GM18867 (cell line): ENCODE measurements around the gene HDAC9.

Source experiments
- ATAC-seq: cut with Tn5 transposase; IDR thresholded peaks from one replicate; pipeline ENCODE4 v1.9.1; 2021; ENCODE audit warnings: mild to moderate bottlenecking, moderate library complexity; ENCODE audit not compliant: unreplicated experiment

The HDAC9 gene

DNA sequence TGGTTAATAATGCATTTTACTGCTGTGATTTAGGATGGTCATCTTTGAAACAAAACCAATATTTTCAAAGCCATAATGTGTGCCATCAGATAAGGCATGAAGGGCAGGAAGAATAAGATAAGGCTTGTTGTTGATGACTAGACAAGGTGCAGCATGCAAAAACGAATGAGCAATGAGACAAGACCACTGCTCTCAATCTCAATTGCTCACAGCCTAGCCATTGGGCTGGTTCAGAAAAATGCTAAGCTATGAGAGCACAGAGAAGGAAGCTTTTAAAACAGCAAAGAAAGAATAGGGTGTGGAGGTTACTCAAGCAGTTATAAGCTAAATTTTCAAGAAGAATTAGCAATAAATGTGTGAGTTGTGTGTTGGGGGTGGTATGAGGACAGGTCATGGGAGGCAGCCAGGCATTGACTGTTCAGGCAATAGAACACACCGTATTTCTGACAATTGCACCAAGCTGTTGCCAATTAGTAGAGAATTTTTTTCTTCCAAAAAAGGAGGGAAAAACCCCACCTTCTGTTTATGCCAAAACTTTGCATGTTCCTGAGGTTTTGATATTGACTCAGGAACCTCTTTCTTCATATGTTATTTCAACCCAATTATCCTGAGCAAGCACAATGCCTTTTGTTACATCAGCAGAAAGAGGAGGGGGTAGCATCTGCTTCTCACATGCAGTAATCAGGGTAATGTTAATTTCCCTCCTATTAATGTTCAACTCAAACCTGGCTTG is 276.5 kb downstream of the HDAC9 start:
- no peak for ATAC-seq

DNA sequence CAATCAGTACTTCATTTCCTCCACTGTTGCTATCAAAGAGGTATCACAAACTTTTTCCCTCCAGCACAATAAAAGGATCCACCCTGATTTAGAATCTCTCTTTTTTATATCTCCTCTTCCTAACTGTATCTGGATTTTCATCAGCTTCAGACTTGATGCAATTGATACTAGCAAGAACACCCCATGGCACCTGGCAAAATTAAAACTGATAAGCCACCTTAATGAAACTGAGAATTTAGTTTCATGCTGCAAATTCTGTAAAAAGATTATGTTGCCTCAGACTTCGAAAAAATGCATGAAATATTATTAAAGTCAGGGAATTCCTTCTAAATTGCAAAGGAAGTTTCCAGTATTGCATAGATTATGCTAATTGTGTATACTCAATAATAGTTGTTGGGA is 277.0 kb downstream of the HDAC9 start:
- ATAC-seq, result no peak

DNA sequence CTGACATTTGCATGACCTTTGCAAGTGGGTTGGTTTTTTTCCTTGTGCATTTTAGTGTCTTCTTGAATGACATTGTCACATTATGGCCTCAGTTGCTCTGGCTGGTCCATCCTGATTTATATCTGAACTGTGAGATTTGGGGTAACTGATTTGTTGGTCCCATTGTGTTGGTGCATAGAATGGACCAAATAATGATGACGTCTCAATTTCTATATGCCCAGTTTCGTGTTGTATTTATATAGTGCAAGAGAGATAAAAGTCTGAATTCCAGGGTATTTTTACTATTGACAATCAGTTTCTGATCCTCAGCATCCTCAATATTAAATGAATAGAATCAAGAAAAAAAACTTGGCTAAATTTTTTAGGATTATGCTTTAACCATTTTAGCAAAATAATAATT is 281.8 kb downstream of the HDAC9 start:
- no peak for ATAC-seq

DNA sequence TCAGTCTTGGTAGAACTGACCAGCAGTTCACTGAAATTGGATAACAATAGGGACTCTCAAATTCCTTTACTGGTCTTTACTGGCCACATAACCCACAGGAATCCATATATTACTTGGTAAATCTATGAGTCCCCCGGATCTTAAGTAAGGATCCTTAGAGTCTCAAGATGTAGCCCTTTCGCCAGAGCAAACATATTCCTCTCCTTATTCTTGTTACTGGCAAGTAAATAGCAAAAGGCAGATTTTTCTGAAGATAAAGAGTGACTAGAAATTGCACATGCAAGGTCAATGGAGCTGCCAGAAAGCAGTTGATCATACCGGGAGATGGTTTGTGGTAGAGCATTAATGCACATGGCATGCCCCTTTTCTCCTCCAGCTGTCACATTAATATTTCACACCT is 283.0 kb downstream of the HDAC9 start:
- ATAC-seq, result no peak

DNA sequence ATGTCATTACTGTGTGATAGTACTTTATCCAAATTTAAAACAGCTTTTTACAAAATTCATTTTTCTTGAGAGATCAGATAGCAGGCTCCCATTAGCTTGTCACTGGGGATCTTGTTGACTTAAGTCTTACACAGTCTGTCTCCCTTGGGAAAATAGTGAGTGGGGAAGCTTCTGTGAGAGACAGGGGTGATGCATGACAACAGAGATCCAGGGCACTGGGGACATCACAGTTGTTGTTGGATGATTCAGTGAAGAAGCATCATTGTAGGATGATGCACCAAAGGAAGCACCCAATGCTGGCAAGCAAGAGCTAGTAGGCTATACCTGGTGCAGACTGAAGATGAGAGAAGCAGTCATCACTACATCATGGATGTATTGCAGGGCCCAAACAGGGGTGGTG is 284.7 kb downstream of the HDAC9 start:
- no peak for ATAC-seq

DNA sequence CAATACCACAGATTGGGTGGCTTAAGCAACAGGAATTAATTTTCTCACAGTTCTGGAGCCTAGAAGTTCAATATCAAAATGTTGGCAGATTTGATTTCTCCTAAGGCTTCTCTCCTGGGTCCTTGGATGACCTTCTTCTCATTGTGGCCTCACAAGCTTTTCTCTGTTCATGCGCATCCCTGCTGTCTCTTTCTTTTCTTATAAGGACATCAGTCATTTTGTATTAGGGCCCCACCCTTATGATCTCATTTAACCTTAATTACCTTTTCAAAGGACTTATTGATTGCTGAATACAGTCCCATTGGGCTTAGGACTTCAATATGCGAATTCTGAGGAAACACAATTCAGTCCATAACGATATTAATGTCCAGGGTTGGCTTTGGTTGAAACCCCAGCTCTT is 285.4 kb downstream of the HDAC9 start:
- no peak for ATAC-seq

DNA sequence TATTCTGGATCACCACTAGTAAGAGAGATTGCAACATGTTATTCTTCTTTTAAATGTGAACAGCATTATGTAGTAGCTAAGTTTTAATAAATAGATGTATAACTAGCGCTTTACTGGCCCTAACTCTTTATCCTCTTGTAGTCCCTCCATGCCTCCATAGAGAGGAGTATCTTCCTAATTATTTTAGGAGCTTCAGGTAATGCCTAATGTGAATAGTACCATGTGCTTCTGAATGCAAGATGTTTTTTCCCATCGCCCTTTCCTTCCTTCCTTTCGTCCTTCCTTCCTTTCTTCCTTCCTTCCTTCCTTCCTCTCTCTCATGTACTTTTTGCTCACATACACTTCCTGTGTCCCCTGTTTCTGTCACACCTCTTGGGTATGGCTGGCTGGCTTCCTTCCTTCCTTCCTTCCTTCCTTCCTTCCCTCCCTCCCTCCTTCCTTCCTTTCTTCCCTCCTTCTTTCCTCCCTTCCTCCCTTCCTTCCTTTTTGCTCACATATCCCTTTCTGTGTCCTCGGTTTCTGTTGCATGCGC is 290.7 kb downstream of the HDAC9 start:
- ATAC-seq, result no peak

DNA sequence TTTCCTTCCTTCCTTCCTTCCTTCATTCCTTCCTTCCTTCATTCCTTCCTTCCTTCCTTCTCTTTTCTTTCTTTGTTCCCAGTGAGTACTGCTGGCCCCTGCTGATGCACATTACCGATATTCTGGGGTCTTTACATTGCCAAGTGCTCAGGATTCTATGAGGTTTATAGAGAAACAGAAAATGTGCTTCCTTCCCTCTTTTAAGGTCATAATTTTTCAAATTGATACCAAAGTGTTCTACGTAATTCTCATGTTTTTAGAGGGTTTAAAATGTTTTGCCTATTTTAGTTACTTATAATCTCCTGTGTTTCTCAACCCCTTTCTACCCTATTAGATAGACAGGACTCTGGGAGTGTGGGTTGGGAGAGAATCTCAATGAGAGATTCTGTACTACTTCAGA is 291.2 kb downstream of the HDAC9 start:
- ATAC-seq, result no peak

DNA sequence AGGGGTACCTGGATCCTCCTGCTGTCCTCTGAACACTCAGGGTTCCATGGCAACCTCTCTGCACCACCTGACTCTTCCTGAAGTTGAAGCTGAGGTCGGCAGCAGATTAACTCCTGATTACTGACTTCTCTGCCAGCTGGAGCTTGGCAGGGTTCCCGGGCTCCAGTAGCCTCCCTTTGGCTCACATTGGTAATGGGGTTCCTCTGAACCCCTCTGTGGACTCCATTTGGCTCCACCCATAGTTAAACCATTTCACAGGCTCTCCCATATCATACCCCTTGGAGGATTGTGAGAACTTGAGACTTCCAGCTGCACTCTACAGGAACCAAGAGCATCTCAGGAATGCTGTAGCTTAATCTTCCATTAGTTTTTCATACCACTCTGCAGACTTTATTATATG is 292.5 kb downstream of the HDAC9 start:
- no peak for ATAC-seq

DNA sequence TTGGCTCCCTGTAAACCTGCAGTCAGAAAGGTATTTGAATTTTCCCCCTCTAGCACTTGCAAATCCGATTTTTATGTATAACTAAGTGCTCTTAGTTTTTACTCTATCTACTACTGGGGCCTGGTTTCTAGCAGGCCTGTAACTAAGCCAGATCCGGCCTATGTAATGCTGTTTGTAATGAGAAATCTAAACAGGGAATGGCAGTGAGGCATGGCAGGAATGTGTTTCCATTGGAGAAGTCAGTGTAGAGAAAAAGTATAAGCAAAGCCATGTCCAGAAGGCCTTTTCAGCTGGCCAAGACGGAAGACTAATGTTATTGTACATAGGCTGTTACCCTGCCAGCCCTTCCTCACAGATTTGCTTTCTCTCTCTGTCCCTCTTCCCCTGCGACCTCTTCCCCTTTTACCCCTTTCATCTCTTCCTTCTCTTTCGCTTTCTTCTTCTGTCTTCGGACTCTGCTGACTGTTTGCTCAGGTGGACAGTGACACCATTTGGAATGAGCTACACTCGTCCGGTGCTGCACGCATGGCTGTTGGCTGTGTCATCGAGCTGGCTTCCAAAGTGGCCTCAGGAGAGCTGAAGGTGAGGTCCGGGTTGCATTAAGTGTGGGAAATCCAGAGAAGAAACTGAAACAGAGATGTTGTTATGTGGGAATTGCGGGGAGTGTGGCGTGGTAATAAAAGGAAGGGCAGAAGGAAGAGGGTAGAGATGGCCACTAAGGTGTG is 297.5 kb downstream of the HDAC9 start:
- no peak for ATAC-seq

DNA sequence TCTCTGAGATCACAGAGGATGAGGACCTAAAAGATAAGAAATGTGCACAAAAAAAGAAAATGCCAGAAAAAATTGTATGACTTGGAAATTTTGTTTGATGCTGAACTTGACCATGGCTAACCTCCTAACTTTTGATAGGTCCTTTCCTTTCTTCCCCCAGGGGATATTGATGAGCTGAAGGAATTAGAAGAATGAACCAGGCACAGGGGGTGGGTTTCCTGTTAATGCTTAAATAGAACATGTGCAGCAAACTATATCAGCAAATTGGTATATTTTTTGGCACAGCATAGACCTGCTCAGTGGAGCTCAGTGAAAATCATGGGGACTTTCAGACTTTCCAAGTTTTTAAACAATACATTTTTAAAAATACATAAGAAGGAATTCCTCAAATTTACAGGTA is 300.7 kb downstream of the HDAC9 start:
- ATAC-seq, result no peak

DNA sequence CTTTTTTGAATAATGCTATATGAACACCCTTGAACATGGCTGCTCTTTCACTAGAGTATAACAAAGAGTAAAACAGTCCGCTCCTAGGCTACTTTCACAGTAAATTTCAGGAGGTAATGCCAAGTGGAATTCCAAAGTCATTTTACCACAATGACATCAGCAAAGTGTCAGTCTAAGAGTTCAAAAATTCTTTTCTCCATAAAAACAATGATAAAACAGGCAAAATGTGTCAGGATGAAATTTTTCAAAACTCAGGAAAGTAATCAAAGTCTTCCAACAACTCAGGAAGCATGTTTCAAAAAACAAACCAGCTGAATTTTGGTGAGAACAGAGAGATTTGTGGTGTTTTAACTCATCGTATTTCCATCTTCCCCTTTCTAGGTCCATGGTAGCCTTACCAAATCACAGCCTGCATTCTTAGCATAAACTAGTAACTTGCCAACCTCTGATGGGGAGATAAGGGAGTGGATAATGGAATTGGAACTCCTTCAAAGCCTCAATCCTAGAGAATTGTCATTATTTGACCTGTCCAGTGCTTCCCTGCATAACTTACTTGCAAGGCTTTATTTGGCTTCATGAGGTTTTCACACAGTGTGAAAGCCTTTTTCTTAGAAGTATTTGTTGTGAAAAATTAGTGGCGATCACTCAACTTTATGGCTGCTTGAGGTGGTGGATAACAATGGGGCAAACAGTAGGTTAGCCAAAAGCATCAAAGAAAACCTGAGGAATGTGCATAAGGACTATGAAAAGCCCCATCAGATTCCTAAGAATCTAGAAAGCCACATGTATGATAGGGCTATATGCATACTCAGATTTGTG is 302.7 kb downstream of the HDAC9 start:
- no peak for ATAC-seq

DNA sequence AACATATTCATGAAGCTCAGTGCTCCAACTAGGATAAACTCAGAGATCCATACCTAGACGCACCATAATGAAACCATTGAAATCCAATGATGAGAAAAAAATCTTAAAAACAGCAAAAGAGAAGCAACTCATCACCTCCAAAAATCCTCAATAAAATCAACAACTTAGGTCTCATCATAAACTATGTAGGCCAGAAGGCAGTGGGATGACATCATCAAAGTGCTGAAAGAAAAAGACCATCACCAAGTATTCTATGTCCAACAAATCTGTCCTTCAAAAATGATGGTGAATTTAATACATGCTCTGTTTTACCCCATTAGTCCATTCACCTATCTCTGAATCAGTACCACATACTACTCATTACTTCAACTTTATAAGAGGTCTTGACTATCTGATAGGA is 304.4 kb downstream of the HDAC9 start:
- no peak for ATAC-seq

DNA sequence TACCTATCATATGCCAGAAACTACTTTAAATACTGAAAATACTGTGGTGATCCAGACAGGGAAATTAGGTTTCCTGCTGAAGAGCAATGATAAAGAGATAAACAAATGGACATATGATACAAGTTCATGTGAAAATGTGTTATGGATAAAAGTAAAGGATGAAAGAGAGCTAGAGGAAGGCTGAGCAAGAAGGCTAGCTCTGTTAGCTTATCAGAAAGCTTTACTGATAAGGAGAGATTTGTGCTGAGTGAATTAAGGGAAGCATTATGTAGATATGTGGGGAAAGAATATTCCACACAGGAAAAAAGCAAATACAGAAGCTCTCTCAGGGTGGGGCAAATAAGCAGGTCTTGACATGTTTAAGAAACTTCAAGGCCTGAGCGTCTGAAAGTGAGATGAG is 308.4 kb downstream of the HDAC9 start:
- no peak for ATAC-seq

DNA sequence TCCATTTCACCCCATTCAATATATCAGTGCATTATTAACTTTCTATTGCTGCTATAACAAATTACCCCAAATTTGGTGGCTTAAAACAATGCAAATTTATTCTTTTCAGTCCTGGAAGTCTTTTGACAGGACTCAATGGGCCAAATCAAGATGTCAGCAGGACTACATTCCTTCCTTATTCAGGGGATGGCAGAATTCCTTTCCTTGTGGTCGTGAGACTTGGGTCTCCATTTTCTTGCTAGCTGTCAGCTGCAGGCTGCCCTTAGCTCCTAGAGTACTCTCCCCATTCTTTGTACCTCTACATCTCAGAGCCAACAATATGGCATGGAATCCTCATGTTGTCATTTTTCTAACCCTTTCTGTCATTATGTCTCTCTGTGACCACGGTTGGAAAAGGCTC is 310.6 kb downstream of the HDAC9 start:
- no peak for ATAC-seq

DNA sequence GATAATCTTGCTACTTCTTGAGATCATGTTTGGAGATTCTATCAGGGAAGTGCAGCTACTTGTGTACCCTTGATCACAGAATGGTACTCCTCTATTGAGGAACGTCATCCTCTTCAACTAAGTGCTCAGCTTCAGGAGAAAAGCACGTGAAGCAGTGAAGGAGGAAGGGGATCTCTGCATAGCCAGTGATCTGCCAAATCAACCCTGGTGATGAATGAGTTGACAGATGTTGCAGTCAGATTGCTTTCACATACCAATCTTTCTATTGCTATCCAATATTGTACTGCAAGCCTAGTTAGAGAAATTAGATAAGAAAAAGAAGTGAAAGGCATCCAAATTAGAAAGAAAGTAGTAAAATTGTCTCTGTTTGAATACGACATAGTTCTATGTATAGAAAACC is 312.5 kb downstream of the HDAC9 start:
- ATAC-seq, result no peak

DNA sequence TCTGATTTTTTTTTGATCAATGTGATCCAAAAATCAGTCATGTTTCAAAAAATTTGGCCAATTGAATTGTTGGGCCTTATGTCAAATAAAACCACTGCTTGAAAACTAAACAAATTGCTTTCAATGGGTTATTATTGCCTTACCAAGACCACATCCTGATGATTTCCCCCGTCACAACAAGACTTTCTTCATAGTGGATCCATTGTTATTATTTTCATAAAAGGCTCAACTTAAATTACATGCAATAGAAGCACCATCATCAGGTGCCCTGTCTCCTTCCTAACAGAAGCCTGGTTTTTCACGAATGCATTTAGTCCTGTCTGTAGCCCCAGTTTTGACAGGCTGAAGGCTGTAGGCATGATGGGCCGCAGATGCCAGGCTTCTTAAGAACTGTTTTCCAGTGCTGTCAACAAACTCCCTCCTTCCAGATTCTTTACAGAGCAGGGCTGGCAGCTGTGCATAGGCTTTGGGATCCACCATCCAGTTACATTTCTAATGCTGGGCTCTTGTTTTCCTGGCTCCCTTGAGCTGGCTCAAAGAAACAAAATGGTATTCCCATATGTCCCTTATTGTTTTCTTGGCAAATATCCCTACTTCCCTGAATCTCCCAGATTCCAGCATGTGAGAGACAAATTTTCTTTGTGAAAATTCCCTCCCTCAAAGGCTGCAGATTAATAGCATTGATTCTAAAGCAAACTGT is 319.9 kb downstream of the HDAC9 start:
- no peak for ATAC-seq

DNA sequence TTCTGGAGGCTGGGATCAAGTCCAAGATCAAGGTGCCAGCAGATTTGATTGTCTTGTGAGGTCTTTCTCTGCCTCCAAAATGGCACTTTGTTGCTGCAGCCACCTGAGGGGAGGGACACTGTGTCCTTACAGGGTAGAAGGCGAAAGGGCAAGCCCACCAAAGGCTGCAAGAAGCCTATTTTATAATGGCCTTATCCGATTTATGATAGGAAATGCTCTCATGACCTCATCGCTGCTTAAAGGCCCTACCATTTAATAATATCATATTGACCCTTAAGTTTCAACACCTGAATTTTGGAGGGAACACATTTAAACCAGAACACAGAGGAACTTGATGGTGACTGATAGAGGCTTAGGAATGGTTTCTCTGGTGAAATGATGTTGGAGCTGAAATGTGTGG is 325.4 kb downstream of the HDAC9 start:
- no peak for ATAC-seq

DNA sequence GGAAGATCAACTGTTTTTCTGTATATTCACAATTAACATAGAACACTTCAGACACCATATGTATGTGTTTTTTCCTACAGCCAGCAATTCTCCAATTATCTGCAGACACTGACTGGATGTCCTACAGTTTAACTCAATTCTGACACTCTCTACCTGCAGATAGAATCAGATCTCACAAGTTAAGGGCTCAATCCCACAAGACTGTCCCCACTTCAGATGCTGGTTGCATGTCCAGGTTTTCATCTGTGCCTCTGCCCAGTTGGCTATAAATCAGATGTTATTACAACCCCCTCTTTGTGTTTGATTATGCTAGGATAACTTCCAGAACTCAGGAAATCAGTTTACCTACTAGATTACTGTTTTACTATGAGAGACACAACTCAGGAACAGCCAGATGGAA is 326.0 kb downstream of the HDAC9 start:
- ATAC-seq, result no peak

DNA sequence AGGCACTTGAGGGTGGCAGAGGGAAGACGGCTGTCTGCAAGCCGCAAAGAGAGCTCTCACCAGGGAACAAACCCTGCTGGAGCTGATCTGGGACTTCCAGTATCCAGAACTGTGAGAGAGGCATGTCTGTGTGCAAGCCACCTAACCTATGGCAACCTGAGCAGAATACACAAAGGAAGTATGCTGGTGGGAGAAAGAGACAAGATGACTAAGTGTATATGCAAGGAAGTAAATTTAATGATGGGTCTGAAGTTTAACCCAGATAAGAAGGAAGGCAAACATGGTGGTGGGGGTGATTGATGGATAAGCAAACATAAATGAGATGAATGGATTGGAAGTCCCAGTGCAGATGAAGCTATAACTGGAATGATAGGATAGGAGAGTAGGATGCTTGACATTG is 328.6 kb downstream of the HDAC9 start:
- no peak for ATAC-seq
